Endothelial cell of umbilical vein (primary cell): ENCODE results near the gene MACF1. TPM values are rescaled to one million over a fixed set of nuclear protein-coding genes. Genes with fewer than 3 reads are reported as not detected.

Source experiments
- BruUV-seq: library from RNA; stranded (reverse); fragments of 400-500 nt; replicated peaks from 2 replicates; lab custom pipeline; 2021; lab: Mats Ljungman, UMichigan
- CTCF ChIA-PET: fragments of 300-600, 350-600 bp; sonication (Branson Sonifier 250); formaldehyde crosslinking; loops from one replicate; lab custom pipeline; 2021; ENCODE audit warnings: antibody characterized with exemption, inconsistent platforms; lab: Charles Lee
- POLR2A ChIA-PET: fragments of 300-600, 350-600 bp; sonication (Branson Sonifier 250); formaldehyde crosslinking; loops from one replicate; lab custom pipeline; 2021; ENCODE audit warnings: antibody characterized with exemption, inconsistent platforms; lab: Charles Lee
- DNase-seq: peaks from one replicate; pipeline ENCODE4 v3.0.0-alpha.2; 2011; ENCODE audit warnings: low read depth, low spot score
- FAIRE-seq: peaks from 2 replicates; lab custom pipeline; 2011; peaks lifted over from hg19 to GRCh38; lab: Jason Lieb, UNC
- H2AFZ ChIP-seq: 2 replicates; pipeline ENCODE4 v1.6.0; 2012; ENCODE audit warnings: low read depth, low read length, control low read depth, inconsistent platforms
- H3K27ac ChIP-seq: 2 replicates; pipeline ENCODE4 v1.5.1; 2011; ENCODE audit warnings: low read depth, mild to moderate bottlenecking, control low read depth, low read length, moderate library complexity; ENCODE audit not compliant: insufficient read depth
- H3K27me3 ChIP-seq, 2 experiments: 2 replicates each; pipeline versions ENCODE4 v1.6.0 to v1.6.1; 2011; ENCODE audit warnings: low read length in 2 of 2, mixed read lengths in 1 of 2; ENCODE audit not compliant: control insufficient read depth in 2 of 2, insufficient read depth in 2 of 2
- H3K36me3 ChIP-seq, 2 experiments: 2 replicates in 1 of 2; 3 replicates in 1 of 2; pipeline ENCODE4 v1.5.1; 2011; ENCODE audit warnings: low read length in 2 of 2, mild to moderate bottlenecking in 1 of 2, moderate library complexity in 1 of 2; ENCODE audit not compliant: control insufficient read depth in 2 of 2, insufficient read depth in 2 of 2; ENCODE audit errors: extremely low read depth in 1 of 2
- H3K4me1 ChIP-seq: 3 replicates; pipeline ENCODE4 v1.5.1; 2011; ENCODE audit warnings: mild to moderate bottlenecking, low read length; ENCODE audit not compliant: control insufficient read depth, insufficient read depth; ENCODE audit errors: extremely low read depth
- H3K4me2 ChIP-seq: 2 replicates; pipeline ENCODE4 v1.6.1; 2011; ENCODE audit warnings: low read length, control low read depth, mixed read lengths; ENCODE audit not compliant: insufficient read depth
- H3K4me3 ChIP-seq, 3 experiments: fragments of 200-600 bp in 1 of 3; sonication (generic), shearing (Covaris generic) in 1 of 3; replicated peaks in 1 of 3; 2 replicates each; pipeline ENCODE4 v1.5.1; 2011 to 2016; ENCODE audit warnings: control low read depth in 3 of 3, low read length in 3 of 3, mild to moderate bottlenecking in 2 of 3, inconsistent platforms in 1 of 3, low read depth in 1 of 3, moderate library complexity in 1 of 3; ENCODE audit not compliant: insufficient read depth in 1 of 3
- H3K79me2 ChIP-seq: 2 replicates; pipeline ENCODE4 v1.6.0; 2012; ENCODE audit warnings: low read length, inconsistent platforms; ENCODE audit not compliant: control insufficient read depth, insufficient read depth
- H3K9ac ChIP-seq: replicated peaks from 2 replicates; pipeline ENCODE3; 2011; ENCODE audit warnings: low read length, control low read depth; ENCODE audit not compliant: insufficient read depth; ENCODE audit errors: extremely low read depth
- H3K9me1 ChIP-seq: replicated peaks from 3 replicates; pipeline ENCODE4 v1.6.0; 2011; ENCODE audit warnings: mild to moderate bottlenecking, low read length; ENCODE audit not compliant: control insufficient read depth, insufficient read depth; ENCODE audit errors: extremely low read depth
- H3K9me3 ChIP-seq: replicated peaks from 2 replicates; pipeline ENCODE4 v1.5.1; 2012; ENCODE audit warnings: low read length, inconsistent platforms; ENCODE audit not compliant: control insufficient read depth, insufficient read depth
- H4K20me1 ChIP-seq: replicated peaks from 2 replicates; pipeline ENCODE3; 2011; ENCODE audit warnings: mild to moderate bottlenecking, low read length; ENCODE audit not compliant: control insufficient read depth, insufficient read depth; ENCODE audit errors: extremely low read depth
- EZH2 ChIP-seq: IDR thresholded peaks from 2 replicates; pipeline ENCODE4 v1.6.1; 2012; ENCODE audit warnings: borderline replicate concordance, low read depth, mild to moderate bottlenecking, moderate library complexity, low read length, inconsistent platforms; ENCODE audit not compliant: severe bottlenecking
- FOS ChIP-seq: IDR thresholded peaks from 2 replicates; pipeline ENCODE4 v1.6.1; 2011; ENCODE audit warnings: mild to moderate bottlenecking, low read length, moderate library complexity, borderline replicate concordance; ENCODE audit not compliant: insufficient read depth
- GATA2 ChIP-seq: IDR thresholded peaks from 2 replicates; pipeline ENCODE4 v1.7.0; 2011; ENCODE audit warnings: low read depth, mild to moderate bottlenecking, moderate library complexity, mixed read lengths, low read length; ENCODE audit not compliant: insufficient read length, insufficient read depth
- JUN ChIP-seq: IDR thresholded peaks from 2 replicates; pipeline ENCODE4 v1.6.1; 2011; ENCODE audit warnings: borderline replicate concordance, low read depth; ENCODE audit not compliant: insufficient read length, insufficient read depth
- MYC ChIP-seq: IDR thresholded peaks from one replicate; pipeline ENCODE4 v1.6.1; 2011; ENCODE audit warnings: mild to moderate bottlenecking, low read depth, low read length
- POLR2A ChIP-seq: IDR thresholded peaks from 2 replicates; pipeline ENCODE4 v1.6.1; 2012; ENCODE audit warnings: low read depth, mild to moderate bottlenecking, control low read depth, low read length
- POLR2AphosphoS5 ChIP-seq: IDR thresholded peaks from 2 replicates; pipeline ENCODE4 v1.6.1; 2012; ENCODE audit warnings: low read depth, mild to moderate bottlenecking, control low read depth, low read length, moderate library complexity; ENCODE audit not compliant: insufficient read depth
- dilution Hi-C: fragments of 300-500 bp; cut with MboI; formaldehyde crosslinking; loops from one replicate; pipeline ENCODE4 v1.15.0; 2019; ENCODE audit warnings: low sequenced_read_pairs; ENCODE audit not compliant: extremely low pct_ligation_motif_present
- intact Hi-C: fragments of 100-400 bp; cut with micrococcal nuclease; formaldehyde crosslinking; loops from one replicate; pipeline ENCODE4 v1.10.0; 2022
- polyA plus RNA-seq, 4 experiments: library from polyadenylated mRNA; depleted of rRNA in 3 of 4; stranded (reverse) in 3 of 4; unstranded in 1 of 4; fragments of >200 nt; gene quantifications; 2 replicates each; pipeline versions ENCODE4 v1.2.1 to v1.2.3, GENCODE V29; 2011 to 2012; ENCODE audit warnings: missing spikeins in 1 of 4
- total RNA-seq: library from RNA; stranded (reverse); gene quantifications from 2 replicates; pipeline ENCODE4 v1.2.3, GENCODE V29; 2021
- TF ChIP-seq, protein P1 (sequence below), 2 donors: IDR thresholded peaks; 1 replicate in 1 of 2; 2 replicates in 1 of 2; pipeline ENCODE4 v1.5.1; 2011; ENCODE audit warnings: low read length in 2 of 2, mild to moderate bottlenecking in 2 of 2, moderate library complexity in 2 of 2, control low read depth in 1 of 2, inconsistent platforms in 1 of 2, low read depth in 1 of 2; ENCODE audit not compliant: insufficient read depth in 1 of 2; ENCODE audit errors: extremely low read depth in 1 of 2
- TF ChIP-seq, protein P2 (sequence below): IDR thresholded peaks from 2 replicates; pipeline ENCODE4 v1.6.1; 2011; ENCODE audit not compliant: insufficient read depth, insufficient read length

MACF1 gene
- total and polyA plus RNA-seq, 2 donors (not counting 3 experiments of a cell fraction or from before 2014, with no cell fraction given), result 122 to 587 TPM

DNA sequence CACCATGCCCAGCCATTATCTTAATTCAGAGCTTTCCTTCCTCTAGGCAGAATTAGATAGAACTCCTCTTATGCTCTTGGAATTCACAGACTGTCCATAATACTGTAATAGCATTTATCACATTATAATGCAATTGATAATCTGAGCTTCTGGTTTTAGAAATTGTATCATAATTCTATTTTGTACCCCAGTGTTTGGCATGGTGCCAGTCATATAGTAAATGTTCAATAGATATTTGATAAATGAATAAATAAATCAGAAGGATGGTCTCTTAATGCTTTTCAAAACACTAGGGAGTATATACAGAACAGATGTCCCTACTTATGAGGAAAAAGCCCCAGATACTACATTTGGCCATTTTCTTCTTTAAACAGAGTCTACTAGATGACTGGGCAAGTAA, 167.6 kb downstream of the MACF1 start:
- dilution Hi-C loops (no loop called here), intact Hi-C loops (no loop called here)
- no TSS peak for BruUV-seq
- no peak overlapping the region for H3K4me3 ChIP-seq
- peaks cover 25 to 26% of the 10 kb centered on the region in 2 experiments for H3K36me3 ChIP-seq
- no peak overlapping the region for H3K9ac ChIP-seq
- no peak overlapping the region for H3K4me2 ChIP-seq
- no peaks in the 10 kb centered on the region for H3K9me1 ChIP-seq
- H4K20me1 ChIP-seq, result no peaks in the 10 kb centered on the region
- no peak overlapping the region for H3K27ac ChIP-seq
- no peaks in the 10 kb centered on the region for H3K9me3 ChIP-seq
- CTCF ChIA-PET, result interaction anchor here (1.5 to 3.1 kb wide), 3 partner anchors 15 to 38 kb away, joined by 3 to 13 read pairs (median 9); no protein-coding TSS in a partner anchor
- TF ChIP-seq, protein P1, sequence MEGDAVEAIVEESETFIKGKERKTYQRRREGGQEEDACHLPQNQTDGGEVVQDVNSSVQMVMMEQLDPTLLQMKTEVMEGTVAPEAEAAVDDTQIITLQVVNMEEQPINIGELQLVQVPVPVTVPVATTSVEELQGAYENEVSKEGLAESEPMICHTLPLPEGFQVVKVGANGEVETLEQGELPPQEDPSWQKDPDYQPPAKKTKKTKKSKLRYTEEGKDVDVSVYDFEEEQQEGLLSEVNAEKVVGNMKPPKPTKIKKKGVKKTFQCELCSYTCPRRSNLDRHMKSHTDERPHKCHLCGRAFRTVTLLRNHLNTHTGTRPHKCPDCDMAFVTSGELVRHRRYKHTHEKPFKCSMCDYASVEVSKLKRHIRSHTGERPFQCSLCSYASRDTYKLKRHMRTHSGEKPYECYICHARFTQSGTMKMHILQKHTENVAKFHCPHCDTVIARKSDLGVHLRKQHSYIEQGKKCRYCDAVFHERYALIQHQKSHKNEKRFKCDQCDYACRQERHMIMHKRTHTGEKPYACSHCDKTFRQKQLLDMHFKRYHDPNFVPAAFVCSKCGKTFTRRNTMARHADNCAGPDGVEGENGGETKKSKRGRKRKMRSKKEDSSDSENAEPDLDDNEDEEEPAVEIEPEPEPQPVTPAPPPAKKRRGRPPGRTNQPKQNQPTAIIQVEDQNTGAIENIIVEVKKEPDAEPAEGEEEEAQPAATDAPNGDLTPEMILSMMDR (IDR thresholded peaks at IDR 0.05; ENCODE audit: extremely low read depth in 1 of 2, insufficient read depth in 1 of 2, low read depth in 1 of 2, low read length in 2 of 2), result no peak
- TF ChIP-seq POLR2A (no peak), GATA2 (no peak), MYC (no peak), FOS (no peak), JUN (no peak), EZH2 (no peak), POLR2AphosphoS5 (no peak)
- TF ChIP-seq, protein P2, sequence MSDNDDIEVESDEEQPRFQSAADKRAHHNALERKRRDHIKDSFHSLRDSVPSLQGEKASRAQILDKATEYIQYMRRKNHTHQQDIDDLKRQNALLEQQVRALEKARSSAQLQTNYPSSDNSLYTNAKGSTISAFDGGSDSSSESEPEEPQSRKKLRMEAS, result no peak
- H3K79me2 ChIP-seq, result peaks cover 3% of the 10 kb centered on the region
- FAIRE-seq (no peak), DNase-seq (no peak)
- no peaks in the 10 kb centered on the region for H3K27me3 ChIP-seq
- POLR2A ChIA-PET, result no interaction called here
- no peaks in the 10 kb centered on the region for H3K4me1 ChIP-seq
- no peak overlapping the region for H2AFZ ChIP-seq
